Activated gamma-delta T cell treated with anti-CD3 and anti-CD28 coated beads, Interleukin-2, amount 50 U/mL, for 16 hours (primary cell): Measurements from ENCODE around the gene CXCL6.

Experiments used
- DNase-seq: peaks from one replicate; pipeline ENCODE4 v3.0.0-alpha.2; 2020; ENCODE audit warnings: low read depth

Gene CXCL6

GRCh38 chr4:73836373-73837279, at the start of gene CXCL6:
CXCL6 (plus strand) TSS chr4:73836678; CDS start chr4:73836751, 73 bp downstream.
- no peak for DNase-seq

- DNase-seq, result no peak
Observed at GRCh38 chr4:73788411-73788810, 48.1 kb upstream of the CXCL6 start.

GRCh38 chr4:73798842-73799241, 37.6 kb upstream of the CXCL6 start:
- no peak for DNase-seq

- no peak for DNase-seq
Observed at GRCh38 chr4:73800206-73800605, 36.3 kb upstream of the CXCL6 start.

- no peak for DNase-seq
Observed at GRCh38 chr4:73801692-73802091, 34.8 kb upstream of the CXCL6 start.

GRCh38 chr4:73803213-73803612, 33.3 kb upstream of the CXCL6 start:
- no peak for DNase-seq

- DNase-seq, result no peak
Observed at GRCh38 chr4:73810191-73810590, 26.3 kb upstream of the CXCL6 start.

- no peak for DNase-seq
Observed at GRCh38 chr4:73811841-73812240, 24.6 kb upstream of the CXCL6 start.

GRCh38 chr4:73814679-73815078, 21.8 kb upstream of the CXCL6 start:
- DNase-seq, result no peak

GRCh38 chr4:73815145-73815544, 21.3 kb upstream of the CXCL6 start:
- no peak for DNase-seq

- no peak for DNase-seq
Observed at GRCh38 chr4:73816814-73817213, 19.7 kb upstream of the CXCL6 start.

- DNase-seq, result no peak
Observed at GRCh38 chr4:73817341-73817740, 19.1 kb upstream of the CXCL6 start.

GRCh38 chr4:73821325-73821724, 15.2 kb upstream of the CXCL6 start:
- no peak for DNase-seq

- DNase-seq, result no peak
Observed at GRCh38 chr4:73822389-73822788, 14.1 kb upstream of the CXCL6 start.

- no peak for DNase-seq
Observed at GRCh38 chr4:73822812-73823504, 13.5 kb upstream of the CXCL6 start.

GRCh38 chr4:73823760-73824159, 12.7 kb upstream of the CXCL6 start:
- no peak for DNase-seq

GRCh38 chr4:73828956-73829355, 7.5 kb upstream of the CXCL6 start:
- no peak for DNase-seq

- no peak for DNase-seq
Observed at GRCh38 chr4:73831569-73831968, 4.9 kb upstream of the CXCL6 start.

GRCh38 chr4:73832651-73833237, 3.7 kb upstream of the CXCL6 start:
- no peak for DNase-seq

GRCh38 chr4:73839071-73839470, 2.6 kb downstream of the CXCL6 start:
- no peak for DNase-seq

- DNase-seq, result no peak
Observed at GRCh38 chr4:73839715-73840114, 3.2 kb downstream of the CXCL6 start.

- no peak for DNase-seq
Observed at GRCh38 chr4:73841243-73841925, 4.9 kb downstream of the CXCL6 start.
